Measurements from ENCODE around the gene MYL4. TPM values are rescaled to one million over a fixed set of nuclear protein-coding genes. Genes with fewer than 3 reads are reported as not detected.
A peak's percentile ranks its signal among the peaks of the same experiment; 100 is the strongest.
"Not testable (repeated sequence)": the region's sequence is repeated elsewhere in the genome, so short reads cannot be mapped to it uniquely, and the experiment has no call there.

Gene MYL4
- total RNA-seq, 4 donors from 2014 or later = 1.5 TPM; not detected in 3

DNA sequence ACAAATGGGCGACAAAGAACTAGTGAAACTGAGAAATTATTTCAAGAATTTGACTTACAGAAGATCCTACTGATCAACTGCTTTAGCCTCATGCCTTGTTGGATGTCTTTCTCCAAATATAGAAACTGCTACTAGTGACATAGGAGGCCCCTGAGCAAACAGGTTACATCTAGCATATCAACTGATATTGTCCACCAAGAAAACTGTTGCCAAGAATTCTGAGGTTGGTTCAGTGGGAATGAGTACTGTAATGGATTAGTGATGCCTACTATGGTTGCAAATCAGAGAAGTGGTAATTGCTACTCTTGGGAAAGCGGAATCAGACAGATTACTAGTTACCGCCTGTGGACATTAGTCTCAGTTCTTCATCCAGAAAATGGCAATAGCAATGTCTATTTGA is 30.0 kb upstream of the MYL4 start:
- TF ChIP-seq EP300 (IDR thresholded peaks at IDR 0.05) (no peak), POLR2A (IDR thresholded peaks at IDR 0.05) (no peak)
- TF ChIP-seq, protein P1, sequence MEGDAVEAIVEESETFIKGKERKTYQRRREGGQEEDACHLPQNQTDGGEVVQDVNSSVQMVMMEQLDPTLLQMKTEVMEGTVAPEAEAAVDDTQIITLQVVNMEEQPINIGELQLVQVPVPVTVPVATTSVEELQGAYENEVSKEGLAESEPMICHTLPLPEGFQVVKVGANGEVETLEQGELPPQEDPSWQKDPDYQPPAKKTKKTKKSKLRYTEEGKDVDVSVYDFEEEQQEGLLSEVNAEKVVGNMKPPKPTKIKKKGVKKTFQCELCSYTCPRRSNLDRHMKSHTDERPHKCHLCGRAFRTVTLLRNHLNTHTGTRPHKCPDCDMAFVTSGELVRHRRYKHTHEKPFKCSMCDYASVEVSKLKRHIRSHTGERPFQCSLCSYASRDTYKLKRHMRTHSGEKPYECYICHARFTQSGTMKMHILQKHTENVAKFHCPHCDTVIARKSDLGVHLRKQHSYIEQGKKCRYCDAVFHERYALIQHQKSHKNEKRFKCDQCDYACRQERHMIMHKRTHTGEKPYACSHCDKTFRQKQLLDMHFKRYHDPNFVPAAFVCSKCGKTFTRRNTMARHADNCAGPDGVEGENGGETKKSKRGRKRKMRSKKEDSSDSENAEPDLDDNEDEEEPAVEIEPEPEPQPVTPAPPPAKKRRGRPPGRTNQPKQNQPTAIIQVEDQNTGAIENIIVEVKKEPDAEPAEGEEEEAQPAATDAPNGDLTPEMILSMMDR (IDR thresholded peaks at IDR 0.05) = no peak
- Histone ChIP-seq H3K9me3 (no peaks in the 10 kb centered on the region), H3K4me1 (peaks cover 0 to 59% (median 2%) of the 10 kb centered on the region in 4 donors), H3K27ac (no peak overlapping the region), H3K4me3 (no peak overlapping the region), H3K36me3 (peaks cover 0 to 42% (median 0%) of the 10 kb centered on the region in 3 donors), H3K27me3 (no peaks in the 10 kb centered on the region)
- no peak for DNase-seq (ENCODE audit: low spot score in 2 of 2)
- 94% methylated on average over 3 of the region's 3 CpGs for WGBS, 2 donors

DNA sequence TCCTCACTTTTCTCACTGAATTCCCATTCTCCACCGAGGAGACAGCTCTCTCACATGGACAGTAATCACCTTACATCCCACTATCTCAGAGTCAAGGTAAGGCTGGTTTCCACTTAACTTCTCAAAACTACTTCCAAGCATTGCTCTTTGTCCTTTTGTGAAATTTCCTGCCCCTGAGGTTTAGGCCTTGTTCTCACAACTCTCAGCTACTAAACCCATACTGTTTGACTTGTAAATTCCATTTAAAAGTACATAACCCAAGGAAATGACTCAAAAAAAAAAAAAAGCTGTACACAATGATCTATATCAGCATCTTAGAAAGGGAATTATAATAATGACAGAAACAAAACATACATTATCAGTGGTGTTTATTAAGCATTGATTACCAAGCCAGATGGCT is 28.8 kb upstream of the MYL4 start:
- Histone ChIP-seq H3K27me3 (no peaks in the 10 kb centered on the region), H3K4me1 (peaks cover 0 to 66% (median 4%) of the 10 kb centered on the region in 4 donors), H3K9me3 (no peaks in the 10 kb centered on the region), H3K27ac (no peak overlapping the region), H3K36me3 (peaks cover 0 to 30% (median 0%) of the 10 kb centered on the region in 3 donors), H3K4me3 (no peak overlapping the region)
- WGBS, 2 donors = 83 to 88% methylated on average over 1 of the region's 1 CpG
- TF ChIP-seq EP300 (IDR thresholded peaks at IDR 0.05) (no peak), POLR2A (IDR thresholded peaks at IDR 0.05) (no peak)
- TF ChIP-seq, protein P1 (IDR thresholded peaks at IDR 0.05) = no peak
- DNase-seq (ENCODE audit: low spot score in 2 of 2) = no peak

DNA sequence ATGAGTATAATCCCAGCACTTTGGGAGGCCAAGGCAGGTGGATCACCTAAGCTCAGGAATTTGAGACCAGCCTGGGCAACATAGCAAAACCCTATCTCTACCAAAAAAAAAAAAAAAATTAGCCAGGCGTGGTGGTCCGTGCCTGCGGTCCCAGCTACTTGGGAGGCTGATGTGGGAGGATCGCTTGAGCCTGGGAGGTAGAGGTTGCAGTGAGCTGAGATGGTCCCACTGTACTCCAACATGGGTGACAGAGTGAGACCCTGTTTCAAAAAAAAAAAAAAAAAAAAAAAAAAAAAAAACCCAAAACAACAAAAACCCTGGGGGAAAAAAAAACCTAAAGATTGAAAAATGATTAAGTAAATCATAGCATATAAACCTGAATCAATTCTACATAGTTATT is 28.2 kb upstream of the MYL4 start:
- peaks cover 0 to 73% (median 7%) of the 10 kb centered on the region in 4 donors for H3K4me1 ChIP-seq
- 98 to 99% methylated on average over 4 of the region's 4 CpGs for WGBS, 2 donors

DNA sequence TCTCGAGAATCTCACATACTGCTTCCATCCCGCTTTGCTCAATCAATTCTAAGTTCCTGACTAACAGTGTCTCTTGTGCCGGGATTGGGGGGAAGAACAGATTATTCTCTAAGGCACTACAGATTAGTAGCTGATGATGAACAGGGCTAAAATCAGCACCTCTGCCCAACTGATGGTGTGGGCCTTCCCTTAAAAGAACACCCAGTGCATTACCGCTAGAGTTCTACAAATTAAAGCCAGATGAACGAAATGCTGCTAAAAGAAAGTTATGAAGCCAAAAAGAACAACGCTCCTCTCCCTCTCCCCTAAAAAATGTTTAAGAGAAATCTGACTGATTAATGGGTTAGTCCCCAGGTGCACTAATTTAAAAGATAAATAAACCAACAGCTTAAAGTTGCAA is 24.5 kb upstream of the MYL4 start:
- Histone ChIP-seq H3K4me3 (no peak overlapping the region), H3K36me3 (peaks cover 0 to 6% (median 0%) of the 10 kb centered on the region in 3 donors), H3K27ac (peak overlapping the region in 2 of 4 donors; percentile 4), H3K4me1 (peaks cover 0 to 71% (median 29%) of the 10 kb centered on the region in 4 donors), H3K9me3 (no peaks in the 10 kb centered on the region), H3K27me3 (no peaks in the 10 kb centered on the region)
- TF ChIP-seq EP300 (IDR thresholded peaks at IDR 0.05) = no peak
- no peak for DNase-seq (ENCODE audit: low spot score in 2 of 2)
- 59 to 60% methylated on average over 6 of the region's 6 CpGs for WGBS, 2 donors

More for the DNA sequence above, 28.2 kb upstream of the MYL4 start:
- H3K4me3 ChIP-seq; H3K27me3 ChIP-seq; H3K9me3 ChIP-seq; H3K27ac ChIP-seq; DNase-seq (ENCODE audit: low spot score in 2 of 2): not testable (repeated sequence)
- H3K36me3 ChIP-seq = peaks cover 0 to 25% (median 0%) of the 10 kb centered on the region in 3 donors

DNA sequence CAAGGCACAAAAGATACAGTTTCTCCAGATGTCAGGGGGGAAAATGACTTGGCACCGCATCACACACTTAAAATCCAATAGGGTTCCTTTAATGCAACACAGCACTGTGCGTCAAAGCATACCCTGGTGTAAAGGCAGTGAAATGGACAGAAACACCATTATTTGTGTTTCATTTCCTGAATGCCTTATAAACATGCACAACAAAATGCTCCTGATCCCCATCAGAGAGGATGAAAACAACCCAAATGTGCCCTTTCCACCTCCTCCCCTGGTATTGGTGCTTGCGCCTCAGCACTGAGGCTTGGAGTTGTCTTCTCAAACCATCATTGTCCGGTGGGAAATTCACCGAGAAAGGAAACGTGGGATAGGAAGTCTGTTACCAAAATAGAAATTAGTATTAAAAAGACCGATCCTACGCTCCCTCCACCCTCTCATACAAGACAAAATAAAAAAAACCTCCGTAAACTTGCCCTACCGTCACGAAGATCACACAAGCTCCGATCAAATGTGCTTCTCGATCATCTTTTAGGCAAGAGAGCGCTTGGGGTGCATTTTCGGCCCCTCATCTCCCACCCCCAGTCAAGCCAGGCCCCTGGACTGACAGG is 20.8 kb upstream of the MYL4 start:
- H3K27me3 ChIP-seq = no peaks in the 10 kb centered on the region
- TF ChIP-seq POLR2A (IDR thresholded peaks at IDR 0.05) = no peak
- no peak for TF ChIP-seq EP300 (IDR thresholded peaks at IDR 0.05)
- TF ChIP-seq, protein P1 (IDR thresholded peaks at IDR 0.05) = no peak
- 1% methylated on average over 15 of the region's 15 CpGs for WGBS, 2 donors
- H3K4me1 ChIP-seq = peaks cover 0 to 52% (median 29%) of the 10 kb centered on the region in 4 donors
- H3K36me3 ChIP-seq = no peaks in the 10 kb centered on the region
- no peaks in the 10 kb centered on the region for H3K9me3 ChIP-seq
- peak overlapping the region; percentile 60 to 78 (median 72) for H3K4me3 ChIP-seq
- H3K27ac ChIP-seq = peak overlapping the region; percentile 82 to 95 (median 90)
- DNase-seq (ENCODE audit: low spot score in 2 of 2) = peak in 1 of 2 donors; percentile 26

DNA sequence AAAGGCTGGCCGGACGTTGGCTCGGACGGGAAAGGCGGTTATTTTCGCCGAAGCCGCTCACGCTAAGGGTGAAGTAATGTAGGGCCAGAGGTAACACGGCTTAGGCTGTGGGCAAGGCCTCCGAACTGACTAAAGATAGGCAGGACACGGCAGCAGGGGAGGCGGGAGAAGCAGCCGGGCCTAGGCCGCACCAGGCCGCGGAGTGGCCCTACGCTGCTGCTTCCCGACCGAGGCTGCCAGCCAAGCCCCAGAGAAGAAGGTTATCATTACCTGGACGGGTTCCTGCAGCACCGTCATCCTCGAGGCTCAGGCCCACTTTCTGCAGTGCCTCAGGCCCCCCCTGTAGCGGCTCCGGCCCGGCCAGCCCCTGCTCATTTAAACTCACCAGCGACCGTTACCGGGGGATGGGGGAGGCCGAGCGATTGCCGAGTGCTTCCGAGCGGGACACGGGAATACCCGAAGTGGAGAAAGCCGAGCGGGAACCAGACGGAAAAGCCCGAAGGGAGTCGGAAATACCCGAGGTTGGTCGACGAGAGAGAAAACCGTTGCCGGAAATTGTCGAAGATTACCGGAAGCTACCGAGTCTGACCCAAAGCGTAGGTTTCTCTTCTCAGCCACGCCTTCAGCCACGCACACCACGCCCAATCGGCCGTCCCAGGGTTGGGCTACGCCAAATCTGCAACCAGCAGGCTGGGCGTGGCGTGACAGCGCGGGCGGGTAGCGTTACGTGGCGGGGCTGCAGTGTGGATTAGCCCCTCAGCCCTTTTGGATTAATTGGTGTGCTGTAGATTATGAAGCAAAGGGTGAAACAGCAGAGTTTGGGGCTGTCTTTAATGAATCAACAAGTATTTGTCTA is 20.0 kb upstream of the MYL4 start, which contains the start of gene CDC27:
Gene CDC27, minus strand, starts transcription at position 420 of the 856 bp plus-strand sequence. Its CDS starts 123 bp downstream, at position 297.
- peak; percentile 100 for DNase-seq (ENCODE audit: low spot score in 2 of 2)
- TF ChIP-seq EP300 (IDR thresholded peaks at IDR 0.05) = peak; percentile 63 to 86
- TF ChIP-seq, protein P1 (IDR thresholded peaks at IDR 0.05) = no peak
- peak; percentile 63 to 78 for TF ChIP-seq POLR2A (IDR thresholded peaks at IDR 0.05)
- no peaks in the 10 kb centered on the region for H3K36me3 ChIP-seq
- H3K4me1 ChIP-seq = peaks cover 0 to 45% (median 27%) of the 10 kb centered on the region in 4 donors
- H3K27ac ChIP-seq = peak within 1 kb of the TSS; percentile 82 to 95 (median 90)
- H3K9me3 ChIP-seq = no peaks in the 10 kb centered on the region
- WGBS, 2 donors = 0 to 1% methylated on average over 41 to 53 of the region's 64 CpGs
- H3K4me3 ChIP-seq = peak within 1 kb of the TSS; percentile 60 to 78 (median 72)
- H3K27me3 ChIP-seq = no peaks in the 10 kb centered on the region
